B cell (primary cell): ENCODE results near the gene HSP90AB1.

Experiments
- CTCF ChIP-seq: fragments of 200-600 bp; IDR thresholded peaks from one replicate; pipeline ENCODE4 v1.8.0; 2022; ENCODE audit warnings: antibody characterized with exemption, mild to moderate bottlenecking
- EZH2 ChIP-seq: IDR thresholded peaks from 2 replicates; pipeline ENCODE4 v1.6.1; 2012; ENCODE audit warnings: borderline replicate concordance, low read depth, mild to moderate bottlenecking, moderate library complexity, low read length; ENCODE audit not compliant: insufficient read depth, poor library complexity, severe bottlenecking

- TF ChIP-seq CTCF, result no peak
- TF ChIP-seq EZH2, result no peak
Observed at GRCh38 chr6:44269178-44269920, 22.4 kb downstream of the HSP90AB1 start.
